ENCODE data around the gene DGUOK. TPM values are rescaled to one million over a fixed set of nuclear protein-coding genes. Genes with fewer than 3 reads are reported as not detected.

DGUOK gene
- total and polyA plus RNA-seq, 2 donors (not counting 1 experiment from before 2014, with no cell fraction given): 54.3 to 93.7 TPM

- Histone ChIP-seq H4K20me1 (ENCODE audit: control insufficient read depth, extremely low read depth, insufficient read depth, low read length) (no peaks in the 10 kb centered on the region), H3K27me3 (ENCODE audit: control insufficient read depth, insufficient read depth, low read length) (no peaks in the 10 kb centered on the region), H3K4me3 (replicated peaks in 1 of 4; ENCODE audit: control extremely low read depth in 1 of 4, insufficient read depth in 1 of 4, low read depth in 3 of 4, low read length in 4 of 4) (peak overlapping the region in 1 of 4 experiments; percentile 53), H3K4me2 (ENCODE audit: extremely low read depth, insufficient read depth, low read length) (no peak overlapping the region), H2AFZ (ENCODE audit: low read length) (no peak overlapping the region), H3K4me1 (ENCODE audit: control insufficient read depth, extremely low read depth, insufficient read depth, low read length) (peaks cover 22% of the 10 kb centered on the region), H3K27ac (ENCODE audit: insufficient read depth, low read length) (no peak overlapping the region), H3K36me3 (ENCODE audit: control insufficient read depth, insufficient read depth, low read length) (no peaks in the 10 kb centered on the region), H3K9ac (ENCODE audit: insufficient read depth, low read length) (no peak overlapping the region), H3K9me3 (ENCODE audit: control insufficient read depth, insufficient read depth, low read depth, low read length) (no peaks in the 10 kb centered on the region), H3K79me2 (ENCODE audit: control insufficient read depth, insufficient read depth, low read length) (peaks cover 7% of the 10 kb centered on the region)
- no peak for DNase-seq (ENCODE audit: low read depth in 2 of 2)
- TF ChIP-seq CTCF (conservative IDR thresholded peaks at IDR 0.05 in 1 of 2, IDR thresholded peaks at IDR 0.05 in 1 of 2; ENCODE audit: low read depth in 1 of 2, low read length in 2 of 2) (no peak), EZH2 (IDR thresholded peaks at IDR 0.05; ENCODE audit: low read length, missing control alignments) (no peak)
Measured at GRCh38 chr2:73894475-73894850, 32.2 kb upstream of the DGUOK start.

- peaks cover 7% of the 10 kb centered on the region for H3K79me2 ChIP-seq (ENCODE audit: control insufficient read depth, insufficient read depth, low read length)
- H3K4me3 ChIP-seq (replicated peaks in 1 of 4; ENCODE audit: control extremely low read depth in 1 of 4, insufficient read depth in 1 of 4, low read depth in 3 of 4, low read length in 4 of 4): peak overlapping the region in 1 of 4 experiments; percentile 53
- no peak overlapping the region for H3K4me2 ChIP-seq (ENCODE audit: extremely low read depth, insufficient read depth, low read length)
- peaks cover 22% of the 10 kb centered on the region for H3K4me1 ChIP-seq (ENCODE audit: control insufficient read depth, extremely low read depth, insufficient read depth, low read length)
- H2AFZ ChIP-seq (ENCODE audit: low read length): no peak overlapping the region
- no peak for DNase-seq (ENCODE audit: low read depth in 2 of 2)
- no peaks in the 10 kb centered on the region for H3K36me3 ChIP-seq (ENCODE audit: control insufficient read depth, insufficient read depth, low read length)
- H3K9ac ChIP-seq (ENCODE audit: insufficient read depth, low read length): no peak overlapping the region
- H4K20me1 ChIP-seq (ENCODE audit: control insufficient read depth, extremely low read depth, insufficient read depth, low read length): no peaks in the 10 kb centered on the region
- H3K27me3 ChIP-seq (ENCODE audit: control insufficient read depth, insufficient read depth, low read length): no peaks in the 10 kb centered on the region
- TF ChIP-seq CTCF (conservative IDR thresholded peaks at IDR 0.05 in 1 of 2, IDR thresholded peaks at IDR 0.05 in 1 of 2; ENCODE audit: low read depth in 1 of 2, low read length in 2 of 2) (no peak), EZH2 (IDR thresholded peaks at IDR 0.05; ENCODE audit: low read length, missing control alignments) (no peak)
- H3K9me3 ChIP-seq (ENCODE audit: control insufficient read depth, insufficient read depth, low read depth, low read length): no peaks in the 10 kb centered on the region
- H3K27ac ChIP-seq (ENCODE audit: insufficient read depth, low read length): no peak overlapping the region
Measured at GRCh38 chr2:73894877-73895276, 31.8 kb upstream of the DGUOK start.

GRCh38 chr2:73895473-73895872 lies 31.2 kb upstream of the DGUOK start:
- no peaks in the 10 kb centered on the region for H3K36me3 ChIP-seq (ENCODE audit: control insufficient read depth, insufficient read depth, low read length)
- DNase-seq (ENCODE audit: low read depth in 2 of 2): no peak
- H3K9me3 ChIP-seq (ENCODE audit: control insufficient read depth, insufficient read depth, low read depth, low read length): no peaks in the 10 kb centered on the region
- no peak overlapping the region for H3K4me2 ChIP-seq (ENCODE audit: extremely low read depth, insufficient read depth, low read length)
- no peaks in the 10 kb centered on the region for H3K27me3 ChIP-seq (ENCODE audit: control insufficient read depth, insufficient read depth, low read length)
- H3K79me2 ChIP-seq (ENCODE audit: control insufficient read depth, insufficient read depth, low read length): peaks cover 7% of the 10 kb centered on the region
- peak overlapping the region in 1 of 4 experiments; percentile 6 for H3K4me3 ChIP-seq (replicated peaks in 1 of 4; ENCODE audit: control extremely low read depth in 1 of 4, insufficient read depth in 1 of 4, low read depth in 3 of 4, low read length in 4 of 4)
- no peak overlapping the region for H3K9ac ChIP-seq (ENCODE audit: insufficient read depth, low read length)
- no peaks in the 10 kb centered on the region for H4K20me1 ChIP-seq (ENCODE audit: control insufficient read depth, extremely low read depth, insufficient read depth, low read length)
- TF ChIP-seq CTCF (conservative IDR thresholded peaks at IDR 0.05 in 1 of 2, IDR thresholded peaks at IDR 0.05 in 1 of 2; ENCODE audit: low read depth in 1 of 2, low read length in 2 of 2) (no peak), EZH2 (IDR thresholded peaks at IDR 0.05; ENCODE audit: low read length, missing control alignments) (no peak)
- H3K27ac ChIP-seq (ENCODE audit: insufficient read depth, low read length): no peak overlapping the region
- peaks cover 22% of the 10 kb centered on the region for H3K4me1 ChIP-seq (ENCODE audit: control insufficient read depth, extremely low read depth, insufficient read depth, low read length)
- no peak overlapping the region for H2AFZ ChIP-seq (ENCODE audit: low read length)

Data from fibroblast of lung (primary cell).